Urinary bladder (tissue), 4 donors: Measurements from ENCODE around the gene BHLHE23. TPM values are rescaled to one million over a fixed set of nuclear protein-coding genes. Genes with fewer than 3 reads are reported as not detected.

Experiments
- DNase-seq: peaks from one replicate; pipeline ENCODE4 v3.0.0-alpha.2; 2015; ENCODE audit errors: extremely low spot score
- H3K27ac ChIP-seq: one replicate; pipeline ENCODE4 v1.5.1; 2013; ENCODE audit warnings: low read depth, mild to moderate bottlenecking, moderate library complexity
- H3K36me3 ChIP-seq: one replicate; pipeline ENCODE4 v1.6.1; 2013; ENCODE audit warnings: mild to moderate bottlenecking, moderate library complexity; ENCODE audit not compliant: insufficient read depth
- H3K4me1 ChIP-seq: one replicate; pipeline ENCODE4 v1.6.1; 2013; ENCODE audit warnings: mild to moderate bottlenecking, moderate library complexity; ENCODE audit not compliant: insufficient read depth
- H3K4me3 ChIP-seq: one replicate; pipeline ENCODE4 v1.5.1; 2013; ENCODE audit warnings: low read depth, low read length
- WGBS: extraction: QIAGEN DNeasy Blood & Tissue Kit; methylation state at CpG from one replicate; pipeline ENCODE4 v1.1.7; 2013; 5-methylcytosine and 5-hydroxymethylcytosine counted together
- polyA plus RNA-seq: library from polyadenylated mRNA; stranded (reverse); fragments of 200-250 nt; gene quantifications from one replicate; pipeline ENCODE4 v1.2.3, GENCODE V29; 2013
- total RNA-seq: library from RNA; depleted of rRNA; stranded (reverse); fragments of >200 nt; gene quantifications from one replicate; pipeline ENCODE4 v1.2.3, GENCODE V29; 2014
- donor health status: healthy with polysubstance abuse.
- donor health status: healthy.

Gene BHLHE23
- total and polyA plus RNA-seq, 2 donors = 0.26 TPM; not detected in 1

DNA sequence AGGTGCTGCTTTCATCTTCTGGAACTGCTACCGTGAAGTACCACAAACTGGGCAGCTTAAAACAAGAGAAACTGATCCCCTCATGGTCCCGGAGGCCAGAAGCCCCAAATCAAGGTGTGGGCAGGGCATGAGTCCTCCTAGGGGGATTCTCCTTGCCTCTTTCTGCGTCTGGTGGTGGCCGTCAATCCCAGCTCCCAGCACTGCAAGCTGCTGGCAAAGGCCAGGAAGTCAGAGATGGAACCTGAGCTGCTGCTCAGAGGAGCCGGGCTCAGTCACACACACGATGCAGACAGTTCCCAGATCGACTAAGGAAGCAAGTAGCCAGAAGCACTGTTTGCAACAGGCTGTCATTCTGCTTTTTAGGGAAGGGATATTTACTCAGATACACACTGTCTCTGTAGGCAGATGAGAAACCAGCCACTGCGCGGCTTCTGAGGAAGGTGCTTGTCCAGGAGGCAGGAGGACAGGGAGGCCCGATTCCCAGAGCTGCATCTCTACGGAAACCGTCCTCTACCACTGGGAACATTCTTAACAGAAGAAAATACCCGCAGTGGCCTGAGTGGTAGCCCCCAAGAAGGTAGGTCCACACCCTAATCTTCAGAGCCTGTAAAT, 15.5 kb downstream of the BHLHE23 start:
- H3K27ac ChIP-seq = no peak overlapping the region
- no peak overlapping the region for H3K4me3 ChIP-seq
- no peaks in the 10 kb centered on the region for H3K4me1 ChIP-seq
- WGBS = 62% methylated on average over 13 of the region's 13 CpGs
- no peak for DNase-seq
- H3K36me3 ChIP-seq = no peaks in the 10 kb centered on the region

- no peaks in the 10 kb centered on the region for H3K36me3 ChIP-seq
- H3K4me3 ChIP-seq = no peak overlapping the region
- H3K4me1 ChIP-seq = no peaks in the 10 kb centered on the region
- no peak for DNase-seq
- 65% methylated on average over 22 of the region's 22 CpGs for WGBS
- H3K27ac ChIP-seq = no peak overlapping the region
Observed at GRCh38 chr20:62990306-62990825, 16.4 kb downstream of the BHLHE23 start.

- 46% methylated on average over 11 of the region's 11 CpGs for WGBS
- no peaks in the 10 kb centered on the region for H3K4me1 ChIP-seq
- no peak overlapping the region for H3K27ac ChIP-seq
- no peak for DNase-seq
- no peaks in the 10 kb centered on the region for H3K36me3 ChIP-seq
- H3K4me3 ChIP-seq = no peak overlapping the region
Observed at GRCh38 chr20:62989201-62989601, 17.6 kb downstream of the BHLHE23 start.

DNA sequence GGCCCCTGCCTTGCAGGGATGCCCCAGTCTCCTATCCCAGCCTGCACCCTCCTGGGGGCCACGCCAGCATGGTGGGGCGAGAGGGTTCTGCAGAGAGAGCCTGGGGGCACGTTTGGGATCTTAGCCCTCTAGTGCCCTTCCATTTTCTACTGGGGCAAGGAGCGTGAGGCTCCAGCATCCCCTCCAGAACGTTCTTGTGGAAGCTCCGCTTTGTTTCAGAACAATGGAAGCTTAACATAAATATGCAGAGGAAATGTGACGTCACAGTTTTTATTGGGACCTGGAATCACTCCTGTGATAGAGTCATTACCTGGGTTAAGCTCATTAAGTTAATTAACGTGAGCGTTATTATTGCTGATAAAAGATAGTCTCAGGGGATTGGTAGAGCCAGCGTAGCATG, 19.6 kb downstream of the BHLHE23 start:
- H3K4me3 ChIP-seq = no peak overlapping the region
- DNase-seq = no peak
- no peaks in the 10 kb centered on the region for H3K4me1 ChIP-seq
- H3K36me3 ChIP-seq = no peaks in the 10 kb centered on the region
- 38% methylated on average over 10 of the region's 10 CpGs for WGBS
- no peak overlapping the region for H3K27ac ChIP-seq

DNA sequence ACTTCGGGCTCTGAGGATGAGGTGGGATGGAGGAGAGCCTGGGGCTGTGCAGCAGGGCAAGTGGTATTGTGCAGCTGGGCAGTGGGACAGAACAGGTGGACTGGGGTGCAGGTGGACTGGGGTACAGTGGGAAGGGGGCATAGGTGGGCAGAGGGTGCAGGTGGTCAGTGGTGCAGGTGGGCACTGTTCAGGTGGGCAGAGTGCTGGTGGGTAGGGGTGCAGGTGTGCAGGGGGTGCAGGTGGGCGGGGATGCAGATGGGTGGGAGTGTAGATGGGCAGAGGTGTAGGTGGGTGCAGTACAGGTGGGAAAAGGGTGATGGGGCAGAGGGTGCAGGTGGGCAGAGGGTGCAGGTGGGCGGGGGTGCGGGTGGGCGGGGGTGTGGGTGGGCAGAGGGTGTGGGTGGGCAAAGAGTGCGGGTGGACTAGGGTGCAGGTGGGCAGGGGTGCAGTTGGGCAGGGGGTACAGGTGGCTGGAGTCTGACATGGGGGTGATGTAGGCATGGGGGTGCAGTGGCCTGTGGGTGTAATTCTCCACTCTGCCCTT, 20.4 kb downstream of the BHLHE23 start:
- Histone ChIP-seq H3K4me3 (no peak overlapping the region), H3K36me3 (no peaks in the 10 kb centered on the region), H3K27ac (no peak overlapping the region), H3K4me1 (no peaks in the 10 kb centered on the region)
- 82% methylated on average over 6 of the region's 6 CpGs for WGBS
- DNase-seq = no peak

DNA sequence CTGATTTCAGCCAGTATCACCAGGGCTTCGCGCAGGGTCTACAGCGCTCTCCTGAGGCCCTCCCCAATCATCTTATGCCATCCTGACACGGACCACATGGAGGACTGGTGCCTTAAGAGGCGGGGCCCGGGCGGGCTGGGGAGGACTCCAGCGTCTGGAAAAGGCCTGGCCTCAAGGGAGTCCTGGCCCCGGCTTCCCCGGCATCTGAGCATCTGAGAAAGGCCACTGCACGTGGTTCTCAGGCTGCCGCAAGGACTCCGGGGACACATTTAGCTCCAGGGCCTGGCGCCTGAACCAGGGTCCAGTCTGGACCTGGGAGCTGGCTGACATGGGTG, 21.4 kb downstream of the BHLHE23 start:
- H3K4me3 ChIP-seq = no peak overlapping the region
- H3K36me3 ChIP-seq = no peaks in the 10 kb centered on the region
- no peak overlapping the region for H3K27ac ChIP-seq
- WGBS = 57% methylated on average over 14 of the region's 14 CpGs
- H3K4me1 ChIP-seq = no peaks in the 10 kb centered on the region
- DNase-seq = no peak

DNA sequence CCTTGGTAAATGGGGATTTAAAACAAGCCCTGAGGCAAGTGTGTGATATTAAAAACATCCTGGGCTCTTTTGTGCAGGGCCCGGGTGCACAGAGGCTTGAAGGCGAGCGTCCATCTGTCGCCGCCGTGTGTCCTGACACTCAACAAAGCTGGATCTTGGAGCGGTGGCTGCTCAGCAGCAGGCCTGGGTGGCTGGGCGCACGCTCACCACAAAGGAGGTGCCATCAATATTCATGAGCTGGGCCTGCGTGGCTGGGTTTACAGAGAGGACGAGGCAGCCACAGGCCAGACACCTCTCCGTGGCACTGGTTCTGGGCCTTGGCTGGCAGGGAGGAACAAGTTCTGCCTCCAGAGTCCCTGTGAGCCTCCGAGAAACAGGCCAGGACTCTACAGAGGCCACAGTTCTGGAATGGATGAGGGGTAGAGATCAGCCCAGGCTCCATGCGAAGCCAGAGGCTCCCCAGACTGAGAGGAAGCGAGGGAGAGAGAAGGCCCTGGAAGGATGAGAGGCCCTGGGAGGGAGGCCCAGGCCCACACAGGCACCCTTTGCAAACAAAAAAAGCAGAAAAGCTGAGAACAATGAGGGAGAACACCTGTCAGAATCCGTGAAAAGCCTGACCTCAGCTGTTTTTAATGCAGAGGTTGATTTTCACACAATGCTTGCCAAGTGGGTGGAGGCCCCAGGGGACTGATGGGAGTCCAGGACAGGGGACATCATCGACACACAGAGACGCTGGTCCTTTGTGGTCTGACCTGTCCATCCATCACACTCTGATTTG, 21.9 kb downstream of the BHLHE23 start:
- no peaks in the 10 kb centered on the region for H3K36me3 ChIP-seq
- DNase-seq = no peak
- WGBS = 71% methylated on average over 18 of the region's 18 CpGs
- no peak overlapping the region for H3K27ac ChIP-seq
- H3K4me1 ChIP-seq = no peaks in the 10 kb centered on the region
- no peak overlapping the region for H3K4me3 ChIP-seq

DNA sequence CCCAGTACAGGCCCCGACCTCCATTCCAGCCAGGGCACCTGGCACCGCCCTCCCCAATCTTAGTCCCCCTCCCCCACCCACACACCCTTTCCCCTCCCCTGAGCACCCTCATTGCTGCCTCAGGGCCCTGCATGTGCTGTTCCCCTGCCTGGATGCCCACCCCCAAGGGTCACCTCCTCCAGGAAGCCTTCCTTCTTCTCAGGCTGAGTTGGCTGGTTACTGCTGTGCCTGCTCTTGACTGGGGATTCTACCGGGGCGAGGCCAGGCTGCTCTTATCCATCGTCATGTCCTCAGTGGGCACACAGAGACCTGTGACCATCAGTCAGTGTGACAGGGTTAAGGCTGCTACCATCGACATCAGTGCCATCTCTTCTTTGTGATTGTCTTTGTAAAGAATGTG, 23.6 kb downstream of the BHLHE23 start:
- H3K4me1 ChIP-seq = no peaks in the 10 kb centered on the region
- DNase-seq = no peak
- H3K4me3 ChIP-seq = no peak overlapping the region
- H3K36me3 ChIP-seq = no peaks in the 10 kb centered on the region
- 83% methylated on average over 6 of the region's 6 CpGs for WGBS
- H3K27ac ChIP-seq = no peak overlapping the region

DNA sequence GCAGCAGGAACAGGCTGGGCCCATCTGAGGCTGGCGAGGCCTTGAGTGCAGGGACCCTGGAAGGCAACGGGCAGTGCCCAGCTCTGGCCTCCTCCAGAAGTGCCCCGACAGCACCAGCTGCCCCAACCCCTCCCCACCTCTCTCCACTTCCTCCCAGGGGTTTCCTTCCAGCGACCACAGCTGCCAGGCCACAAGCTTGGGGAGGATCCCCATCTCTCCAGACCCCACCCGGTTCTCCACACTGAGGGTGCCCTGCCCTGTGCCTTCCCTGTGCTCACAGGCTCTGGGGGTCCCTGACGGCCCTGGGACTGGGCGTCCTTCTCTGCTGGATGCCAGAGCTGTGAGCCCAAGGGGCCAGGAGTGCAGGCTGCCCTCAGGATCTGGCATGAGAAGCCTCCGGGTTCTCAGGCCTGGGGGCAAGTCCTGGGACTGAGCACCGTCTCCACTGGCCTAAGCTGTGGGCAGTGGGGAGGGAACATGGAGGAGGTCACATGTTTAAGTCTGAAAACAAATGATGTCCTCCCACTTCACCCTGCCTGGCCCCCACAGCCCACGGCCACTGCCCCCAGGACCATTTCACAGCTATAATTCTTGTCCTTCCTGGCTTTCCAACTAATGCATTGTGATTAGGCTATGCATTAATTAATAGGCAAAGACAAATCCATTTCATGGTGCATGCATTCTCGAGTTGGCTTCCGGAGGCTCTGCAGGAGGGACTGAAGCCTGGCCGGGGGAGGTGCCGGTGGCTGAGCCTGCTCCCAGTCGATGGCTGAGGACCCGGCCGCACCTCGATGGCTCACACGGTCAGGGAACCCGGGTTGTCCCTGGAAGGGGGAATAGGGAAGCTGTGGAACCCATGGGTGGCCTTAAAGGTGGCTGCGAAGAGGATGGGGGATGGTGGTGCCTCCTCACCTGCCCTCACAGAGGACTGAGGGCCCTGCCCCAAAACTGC, 24.4 kb downstream of the BHLHE23 start:
- Histone ChIP-seq H3K27ac (no peak overlapping the region), H3K4me1 (no peaks in the 10 kb centered on the region)
- 65% methylated on average over 20 of the region's 21 CpGs for WGBS

DNA sequence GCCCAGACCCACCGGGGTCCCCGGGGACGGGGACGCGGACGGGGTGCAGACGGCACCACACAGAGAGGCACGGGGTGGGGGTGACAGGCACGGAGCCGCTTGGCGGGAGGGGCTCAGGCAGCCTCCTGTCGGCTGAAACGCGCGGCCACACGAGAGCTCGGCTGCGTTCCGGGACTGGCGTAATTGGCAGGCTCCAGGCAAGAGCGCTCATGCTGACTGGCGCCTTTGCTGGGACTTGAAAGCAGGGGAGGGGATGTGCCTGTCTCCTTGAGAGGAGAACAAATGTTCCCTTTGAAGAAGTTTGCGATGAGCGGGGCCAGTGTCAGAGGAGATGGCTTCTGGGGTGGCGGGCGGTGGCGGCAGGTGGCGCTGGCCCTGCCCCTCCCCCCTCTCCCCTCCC, 25.8 kb downstream of the BHLHE23 start:
- WGBS = 27% methylated on average over 28 of the region's 28 CpGs
- Histone ChIP-seq H3K4me1 (no peaks in the 10 kb centered on the region), H3K36me3 (no peaks in the 10 kb centered on the region), H3K4me3 (no peak overlapping the region), H3K27ac (no peak overlapping the region)
- no peak for DNase-seq

More for the DNA sequence above, 24.4 kb downstream of the BHLHE23 start:
- Histone ChIP-seq H3K4me3 (no peak overlapping the region), H3K36me3 (no peaks in the 10 kb centered on the region)
- no peak for DNase-seq

DNA sequence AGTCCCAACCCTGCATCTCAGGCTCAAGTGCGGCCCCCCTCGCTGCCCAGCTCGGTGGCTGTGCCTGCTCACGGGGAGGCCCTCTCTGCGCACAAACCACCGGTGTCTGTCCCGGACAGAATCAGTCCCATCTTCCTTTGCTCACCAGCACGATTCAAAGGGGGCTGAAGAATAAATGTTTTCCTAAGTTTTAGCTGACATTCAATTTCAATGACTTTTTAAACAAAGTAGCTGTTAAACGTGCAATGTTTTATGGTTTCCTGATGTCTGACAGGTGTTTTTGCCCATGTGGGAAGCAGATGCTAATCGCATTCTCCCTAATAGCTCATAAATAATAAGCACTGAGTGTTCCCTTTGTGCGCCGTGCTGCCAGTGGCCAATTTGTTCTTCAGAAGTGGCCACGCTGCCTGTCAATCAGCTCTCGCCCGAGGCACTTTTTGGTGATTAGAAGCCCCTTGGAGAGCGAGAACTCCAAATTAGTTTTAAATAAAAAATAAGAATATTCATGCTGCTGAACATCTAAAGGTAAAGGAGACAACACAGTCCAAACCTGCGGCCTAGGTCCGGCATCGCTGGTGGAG, 26.3 kb downstream of the BHLHE23 start:
- 40% methylated on average over 19 of the region's 19 CpGs for WGBS
- no peaks in the 10 kb centered on the region for H3K4me1 ChIP-seq
- H3K27ac ChIP-seq = no peak overlapping the region
- DNase-seq = no peak
- H3K36me3 ChIP-seq = no peaks in the 10 kb centered on the region
- H3K4me3 ChIP-seq = no peak overlapping the region

GRCh38 chr20:62979876-62980373, 26.8 kb downstream of the BHLHE23 start:
- WGBS = 11% methylated on average over 19 of the region's 19 CpGs
- H3K27ac ChIP-seq = no peak overlapping the region
- no peaks in the 10 kb centered on the region for H3K36me3 ChIP-seq
- H3K4me3 ChIP-seq = no peak overlapping the region
- no peaks in the 10 kb centered on the region for H3K4me1 ChIP-seq
- DNase-seq = no peak

DNA sequence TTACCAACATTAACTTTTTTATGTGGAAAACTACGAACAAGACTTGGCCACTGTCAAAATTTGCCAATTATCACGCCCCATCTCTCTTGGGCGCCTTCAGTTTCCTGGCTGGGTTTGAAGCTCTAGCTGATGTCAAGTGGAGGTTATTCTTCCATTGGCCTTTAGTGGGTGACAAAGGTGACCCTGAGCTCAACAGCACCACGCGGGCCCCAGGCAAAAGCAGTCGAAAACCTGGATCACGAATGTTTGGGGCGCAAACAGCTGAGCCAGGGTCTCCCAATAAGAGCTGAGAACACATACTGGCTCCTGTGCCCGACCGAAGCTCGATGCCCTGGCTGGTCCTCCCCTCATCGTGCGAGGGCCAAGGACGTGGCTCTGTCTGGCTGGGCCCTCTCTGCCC, 27.5 kb downstream of the BHLHE23 start:
- WGBS = 81% methylated on average over 14 of the region's 14 CpGs
- Histone ChIP-seq H3K4me1 (no peaks in the 10 kb centered on the region), H3K27ac (no peak overlapping the region), H3K4me3 (no peak overlapping the region), H3K36me3 (no peaks in the 10 kb centered on the region)
- DNase-seq = no peak
